HK-2 (cell line): ENCODE results near the gene DRD1.
"Not testable (repeated sequence)": the region's sequence is repeated elsewhere in the genome, so short reads cannot be mapped to it uniquely, and the experiment has no call there.

Experiments
- DNase-seq: peaks from one replicate; pipeline ENCODE4 v3.0.0-alpha.2; 2018; ENCODE audit not compliant: unreplicated experiment

DRD1 gene

GRCh38 chr5:175427762-175428161, 16.2 kb downstream of the DRD1 start:
- no peak for DNase-seq

GRCh38 chr5:175424594-175424993, 19.4 kb downstream of the DRD1 start:
- not testable (repeated sequence) for DNase-seq

- no peak for DNase-seq
Measured at GRCh38 chr5:175422058-175422457, 21.9 kb downstream of the DRD1 start.

- DNase-seq: no peak
Measured at GRCh38 chr5:175420383-175420782, 23.6 kb downstream of the DRD1 start.

GRCh38 chr5:175418251-175418650, 25.7 kb downstream of the DRD1 start:
- no peak for DNase-seq

GRCh38 chr5:175417384-175417783, 26.6 kb downstream of the DRD1 start:
- DNase-seq: no peak

GRCh38 chr5:175415303-175415702, 28.7 kb downstream of the DRD1 start:
- no peak for DNase-seq

GRCh38 chr5:175410926-175411325, 33.1 kb downstream of the DRD1 start:
- no peak for DNase-seq

- no peak for DNase-seq
Measured at GRCh38 chr5:175406300-175406699, 37.7 kb downstream of the DRD1 start.

- DNase-seq: not testable (repeated sequence)
Measured at GRCh38 chr5:175397590-175398297, 46.2 kb downstream of the DRD1 start.

- DNase-seq: not testable (repeated sequence)
Measured at GRCh38 chr5:175395430-175395829, 48.6 kb downstream of the DRD1 start.

- no peak for DNase-seq
Measured at GRCh38 chr5:175394601-175395000, 49.4 kb downstream of the DRD1 start.

GRCh38 chr5:175393897-175394296, 50.1 kb downstream of the DRD1 start:
- no peak for DNase-seq

- DNase-seq: no peak
Measured at GRCh38 chr5:175392236-175392635, 51.7 kb downstream of the DRD1 start.

GRCh38 chr5:175390352-175391083, 53.5 kb downstream of the DRD1 start:
- DNase-seq: no peak
